Mammary epithelial cell (primary cell): ENCODE measurements around the gene ESRRA.

Experiments used
- CTCF ChIP-seq, 2 donors: IDR thresholded peaks in 1 of 2; conservative IDR thresholded peaks in 1 of 2; 2 replicates each; pipeline ENCODE4 v1.5.1; 2011 to 2012; ENCODE audit warnings: inconsistent platforms in 2 of 2, low read length in 2 of 2, mild to moderate bottlenecking in 2 of 2, control low read depth in 1 of 2, low read depth in 1 of 2; ENCODE audit not compliant: insufficient read depth in 1 of 2; ENCODE audit errors: extremely low read depth in 1 of 2
- EZH2 ChIP-seq: IDR thresholded peaks from 2 replicates; pipeline ENCODE4 v1.6.1; 2012; ENCODE audit warnings: low read length, inconsistent platforms, borderline replicate concordance

- TF ChIP-seq EZH2: no peak
- TF ChIP-seq CTCF (conservative IDR thresholded peaks at IDR 0.05 in 1 of 2, IDR thresholded peaks at IDR 0.05 in 1 of 2; ENCODE audit: extremely low read depth in 1 of 2, insufficient read depth in 1 of 2, low read depth in 1 of 2, low read length in 2 of 2): no peak
These were observed 9.6 kb upstream of the ESRRA start for GRCh38 chr11:64295760-64296159.
